ENCODE measurements around the gene DNAAF5.
"Not testable (repeated sequence)": the region's sequence is repeated elsewhere in the genome, so short reads cannot be mapped to it uniquely, and the experiment has no call there.

Gene DNAAF5

GRCh38 chr7:745431-746154 lies 19.1 kb downstream of the DNAAF5 start:
- no peak for DNase-seq (ENCODE audit: low read depth in 1 of 2, low spot score in 1 of 2)

- DNase-seq (ENCODE audit: low read depth in 1 of 2, low spot score in 1 of 2) = no peak
Observed at GRCh38 chr7:746155-747061, 19.9 kb downstream of the DNAAF5 start.

DNA sequence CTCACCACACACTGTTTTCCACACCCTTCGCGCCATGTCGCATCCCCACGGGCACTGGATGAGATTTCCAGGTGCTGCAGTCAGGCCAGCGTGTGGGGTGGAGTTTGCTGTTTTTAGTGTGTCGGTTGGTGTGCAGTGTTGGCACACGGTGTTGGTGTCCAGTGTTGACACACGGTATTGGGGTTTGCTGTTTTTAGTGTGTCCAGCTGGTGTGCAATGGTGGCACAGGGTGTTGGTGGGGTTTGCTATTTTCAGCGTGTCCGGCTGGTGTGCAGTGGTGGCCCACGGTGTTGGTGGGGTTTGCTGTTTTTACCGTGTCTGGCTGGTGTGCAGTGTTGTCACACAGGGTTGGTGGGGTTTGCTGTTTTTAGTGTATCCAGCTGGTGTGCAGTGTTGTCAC lies 20.7 kb downstream of the DNAAF5 start:
- DNase-seq (ENCODE audit: low read depth in 1 of 2, low spot score in 1 of 2) = no peak

- DNase-seq (ENCODE audit: low read depth in 1 of 2, low spot score in 1 of 2) = no peak
Observed at GRCh38 chr7:748446-748845, 21.9 kb downstream of the DNAAF5 start.

DNA sequence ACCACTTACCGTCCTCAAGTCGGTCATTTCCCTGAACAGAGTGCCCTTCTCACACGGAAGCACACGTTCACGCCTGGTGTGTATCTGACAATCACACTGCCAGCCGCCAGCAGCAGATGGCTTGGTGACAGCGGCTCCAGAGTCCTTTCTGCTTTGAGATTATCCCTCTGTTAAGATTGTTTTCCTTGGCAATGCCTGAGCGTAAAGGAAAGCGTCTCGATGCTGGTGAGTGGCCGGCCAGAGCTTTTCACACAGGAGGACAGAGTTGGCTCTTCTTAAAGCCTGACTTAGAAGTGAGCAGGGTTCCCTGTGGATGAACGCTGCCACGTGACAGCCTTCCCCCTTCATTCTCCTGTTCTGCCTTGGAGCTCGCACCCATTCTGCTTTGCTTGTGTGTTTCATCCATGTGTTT lies 22.6 kb downstream of the DNAAF5 start:
- DNase-seq (ENCODE audit: low read depth in 1 of 2, low spot score in 1 of 2) = no peak

DNA sequence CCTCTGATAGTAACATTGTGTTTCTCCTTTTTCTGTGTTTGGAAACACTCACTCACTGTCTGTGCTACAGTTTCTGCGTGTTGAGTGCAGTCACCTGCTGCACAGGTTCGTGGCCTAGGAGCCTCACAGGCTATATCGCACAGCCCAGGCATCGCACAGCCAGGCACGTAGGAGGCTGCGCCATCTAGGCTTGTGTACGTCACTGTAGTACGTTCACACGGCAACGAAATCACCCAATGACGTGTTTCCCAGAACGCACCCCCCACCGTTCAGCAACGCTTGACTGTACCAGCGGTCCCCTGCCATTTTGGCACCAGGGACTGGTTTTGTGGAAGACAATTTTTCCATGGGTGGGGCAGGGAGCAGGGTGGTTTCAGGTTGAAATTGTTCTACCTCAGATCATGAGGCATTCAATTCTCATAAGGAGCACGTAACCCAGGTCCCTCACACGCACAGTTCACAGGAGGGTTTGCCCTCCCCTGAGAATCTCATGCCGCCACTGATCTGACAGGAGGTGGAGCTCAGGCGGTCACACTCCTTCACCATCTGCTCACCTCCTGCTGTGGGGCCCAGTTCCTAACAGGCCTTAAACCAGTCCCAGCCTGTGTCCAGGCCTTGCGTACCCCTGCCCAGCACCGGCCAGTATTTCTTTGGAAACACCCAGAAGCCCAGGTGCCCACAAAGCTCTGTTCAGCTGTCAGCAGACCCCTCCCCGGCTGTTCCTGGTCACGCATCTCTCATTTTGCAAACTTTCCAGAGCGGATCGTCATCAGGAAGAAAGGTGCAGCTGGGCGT lies 23.8 kb downstream of the DNAAF5 start:
- no peak for DNase-seq (ENCODE audit: low read depth in 1 of 2, low spot score in 1 of 2)

DNA sequence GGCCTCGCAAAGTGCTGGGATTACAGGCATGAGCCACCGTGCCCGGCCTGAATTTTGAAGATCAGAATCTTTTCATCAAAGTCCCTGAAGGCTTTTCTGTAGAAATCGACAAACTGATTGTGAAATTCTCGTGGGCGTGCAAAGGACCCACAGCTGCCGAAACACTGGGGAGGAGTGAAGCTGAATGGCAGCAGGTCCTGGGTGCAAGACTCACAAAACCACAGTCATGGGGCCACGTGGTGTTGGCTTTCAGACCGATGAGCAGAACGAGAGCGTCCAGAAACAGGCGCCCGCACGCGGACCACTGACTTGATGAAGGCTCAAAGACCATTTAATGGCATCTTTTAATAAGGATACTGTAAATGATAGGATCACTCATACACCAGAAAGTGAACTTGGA lies 25.3 kb downstream of the DNAAF5 start:
- no peak for DNase-seq (ENCODE audit: low read depth in 1 of 2, low spot score in 1 of 2)

DNA sequence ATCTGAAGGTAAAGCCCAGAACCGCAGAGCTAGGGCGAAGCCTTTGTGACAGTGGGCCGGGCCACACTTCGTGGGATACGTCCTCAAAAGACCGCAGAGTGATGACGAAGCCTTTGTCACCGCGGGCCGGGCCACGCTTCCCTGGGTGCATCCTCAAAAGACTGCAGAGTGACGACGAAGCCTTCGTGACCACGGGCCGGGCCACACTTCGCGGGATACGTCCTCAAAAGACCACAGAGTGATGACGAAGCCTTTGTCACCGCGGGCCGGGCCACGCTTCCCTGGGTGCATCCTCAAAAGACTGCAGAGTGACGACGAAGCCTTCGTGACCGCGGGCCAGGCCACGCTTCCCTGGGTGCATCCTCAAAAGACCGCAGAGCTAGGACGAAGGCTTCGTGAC lies 25.8 kb downstream of the DNAAF5 start:
- not testable (repeated sequence) for DNase-seq (ENCODE audit: low read depth in 1 of 2, low spot score in 1 of 2)

- no peak for DNase-seq (ENCODE audit: low read depth in 1 of 2, low spot score in 1 of 2)
Observed at GRCh38 chr7:753190-753589, 26.7 kb downstream of the DNAAF5 start.

DNA sequence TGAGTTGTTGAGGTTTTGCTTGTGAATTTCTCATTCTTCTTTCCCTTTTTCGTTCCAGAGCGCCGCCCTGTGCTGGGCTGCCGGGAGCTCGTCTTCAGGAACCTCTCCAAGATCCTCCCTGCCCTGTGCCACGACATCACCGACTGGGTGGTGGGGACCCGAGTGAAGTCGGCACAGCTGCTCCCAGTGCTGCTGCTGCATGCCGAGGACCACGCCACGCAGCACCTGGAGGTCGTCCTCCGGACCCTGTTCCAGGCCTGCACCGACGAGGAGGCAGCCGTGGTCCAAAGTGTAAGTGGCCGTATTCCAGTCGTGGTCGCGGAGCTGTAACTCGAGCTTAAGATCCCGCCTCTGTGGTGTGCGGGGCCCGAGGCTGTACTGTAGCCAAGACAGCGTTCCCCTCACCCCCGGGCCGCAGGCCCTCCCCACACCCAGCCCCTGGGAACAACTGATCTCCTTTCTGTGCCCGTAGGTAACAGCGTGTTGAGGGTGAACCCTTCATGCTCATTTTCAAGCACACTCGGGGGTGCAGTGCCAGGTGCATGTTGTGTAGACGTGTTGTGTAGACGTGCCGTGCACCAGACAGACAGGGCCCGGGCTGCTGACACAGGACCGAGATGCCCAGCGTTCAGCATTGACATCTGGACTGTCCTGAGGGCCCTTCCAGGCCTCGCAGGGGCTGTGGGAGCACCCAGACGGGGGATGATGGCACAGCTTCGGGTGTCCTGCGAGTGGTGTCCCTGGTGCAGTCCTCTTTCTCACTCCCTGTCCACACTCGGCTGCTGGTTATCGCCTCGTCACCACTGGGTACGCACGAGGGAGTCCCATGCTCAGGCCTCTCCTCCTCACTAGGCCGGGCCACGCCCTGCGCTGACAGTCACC lies 28.3 kb downstream of the DNAAF5 start:
- no peak for DNase-seq (ENCODE audit: low read depth in 1 of 2, low spot score in 1 of 2)

GRCh38 chr7:755413-755805 lies 28.9 kb downstream of the DNAAF5 start:
- DNase-seq (ENCODE audit: low read depth in 1 of 2, low spot score in 1 of 2) = no peak

DNA sequence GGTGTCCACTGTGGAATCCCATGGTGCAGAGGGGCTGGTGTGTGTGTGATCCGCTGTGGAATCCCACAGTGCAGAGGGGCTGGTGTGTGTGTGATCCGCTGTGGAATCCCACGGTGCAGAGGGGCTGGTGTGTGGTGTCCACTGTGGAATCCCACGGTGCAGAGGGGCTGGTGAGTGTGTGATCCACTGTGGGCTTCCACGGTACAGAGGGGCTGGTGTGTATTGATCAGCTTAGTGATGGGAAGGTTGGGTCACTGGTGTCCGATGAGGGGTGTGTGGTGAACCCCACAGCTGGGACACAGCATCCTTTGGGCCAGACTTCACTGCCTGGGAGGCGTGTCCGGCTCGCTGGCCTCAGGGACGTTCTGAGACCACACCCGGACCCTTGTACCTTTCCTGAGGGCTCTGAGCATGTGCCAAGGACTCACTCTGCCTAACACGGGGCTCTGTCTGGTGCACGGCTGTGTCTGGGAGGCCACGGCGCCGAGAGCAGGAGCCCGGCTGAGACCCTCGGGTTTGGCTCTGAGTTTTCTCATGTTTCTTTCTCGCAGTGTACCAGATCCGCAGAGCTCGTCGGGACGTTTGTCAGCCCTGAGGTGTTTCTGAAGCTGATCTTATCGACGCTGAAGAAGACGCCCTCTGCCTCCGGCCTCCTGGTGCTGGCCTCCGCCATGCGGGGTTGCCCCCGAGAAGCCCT lies 29.9 kb downstream of the DNAAF5 start:
- no peak for DNase-seq (ENCODE audit: low read depth in 1 of 2, low spot score in 1 of 2)

- no peak for DNase-seq (ENCODE audit: low read depth in 1 of 2, low spot score in 1 of 2)
Observed at GRCh38 chr7:756928-757560, 30.5 kb downstream of the DNAAF5 start.

- DNase-seq (ENCODE audit: low read depth in 1 of 2, low spot score in 1 of 2) = no peak
Observed at GRCh38 chr7:757741-758163, 31.3 kb downstream of the DNAAF5 start.

DNA sequence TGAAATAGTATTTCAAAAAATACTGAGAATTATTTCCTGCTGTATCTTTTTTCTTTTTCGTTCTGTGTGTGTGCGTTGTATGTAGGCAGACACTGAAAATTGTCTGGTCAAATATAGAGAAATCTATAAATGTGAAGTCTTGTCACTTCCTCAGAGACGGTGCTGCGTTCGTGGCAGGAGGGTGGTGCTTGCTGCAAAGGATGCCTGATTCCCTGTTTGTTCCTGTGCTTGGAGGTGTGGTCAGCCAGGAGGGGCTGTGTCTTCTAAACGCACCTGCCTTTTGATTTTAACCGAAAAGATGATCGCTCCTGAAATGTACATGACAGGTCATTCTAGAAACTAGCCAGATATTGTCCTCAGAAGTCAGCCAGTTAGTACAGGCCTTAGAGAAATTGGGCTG lies 33.1 kb downstream of the DNAAF5 start:
- DNase-seq (ENCODE audit: low read depth in 1 of 2, low spot score in 1 of 2) = no peak

- no peak for DNase-seq (ENCODE audit: low read depth in 1 of 2, low spot score in 1 of 2)
Observed at GRCh38 chr7:760006-760405, 33.5 kb downstream of the DNAAF5 start.

GRCh38 chr7:761101-761500 lies 34.6 kb downstream of the DNAAF5 start:
- DNase-seq (ENCODE audit: low read depth in 1 of 2, low spot score in 1 of 2) = no peak

GRCh38 chr7:761631-762030 lies 35.1 kb downstream of the DNAAF5 start:
- no peak for DNase-seq (ENCODE audit: low read depth in 1 of 2, low spot score in 1 of 2)

DNA sequence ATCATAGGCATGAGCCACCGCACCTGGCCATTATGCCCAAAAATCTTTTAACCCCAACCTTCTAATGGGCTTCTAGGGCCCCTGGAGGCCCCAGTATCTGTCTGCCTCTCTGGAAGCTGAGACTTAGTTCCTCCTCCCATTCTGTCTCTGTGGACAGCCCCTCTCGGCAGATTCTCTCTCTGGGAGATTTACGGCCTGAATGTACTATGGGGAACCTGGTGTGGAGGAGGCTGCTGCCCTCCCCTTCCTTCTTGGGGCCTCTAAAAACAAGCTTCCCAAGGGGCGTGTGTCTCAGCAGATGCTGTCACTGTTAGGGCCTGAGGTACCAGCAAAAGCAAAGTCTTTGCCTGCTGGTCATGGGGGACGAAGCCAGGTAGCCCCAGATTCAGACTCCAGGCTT lies 36.4 kb downstream of the DNAAF5 start:
- no peak for DNase-seq (ENCODE audit: low read depth in 1 of 2, low spot score in 1 of 2)

- no peak for DNase-seq (ENCODE audit: low read depth in 1 of 2, low spot score in 1 of 2)
Observed at GRCh38 chr7:763762-764161, 37.3 kb downstream of the DNAAF5 start.
